NCI-H1417 treated with DMSO at 0.1 percent for 48 hours (cell line): Measurements from ENCODE around the gene COL2A1.

Source experiments
- DNase-seq: peaks from one replicate; lab custom pipeline; 2025; lab: John Stamatoyannopoulos, UW

The COL2A1 gene

DNA sequence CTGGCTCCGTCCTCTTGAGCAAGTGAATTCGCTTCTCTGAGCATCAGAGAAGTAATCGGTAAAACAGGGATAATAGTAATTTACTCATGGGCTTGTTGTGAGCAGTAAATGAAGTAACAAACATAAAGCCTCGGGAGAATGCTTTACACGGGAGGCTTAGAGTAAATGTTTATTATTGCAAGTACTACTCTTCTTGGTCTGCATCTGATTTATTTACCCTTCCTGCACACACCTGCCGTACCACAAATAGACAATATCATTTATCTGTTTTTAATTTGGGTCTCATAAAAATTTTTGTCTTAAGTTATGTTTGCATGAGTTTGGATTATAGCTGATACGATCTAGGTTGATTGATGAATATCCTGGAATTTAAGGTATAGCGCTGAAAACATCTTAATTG, 7.8 kb upstream of the COL2A1 start:
- no peak for DNase-seq

DNA sequence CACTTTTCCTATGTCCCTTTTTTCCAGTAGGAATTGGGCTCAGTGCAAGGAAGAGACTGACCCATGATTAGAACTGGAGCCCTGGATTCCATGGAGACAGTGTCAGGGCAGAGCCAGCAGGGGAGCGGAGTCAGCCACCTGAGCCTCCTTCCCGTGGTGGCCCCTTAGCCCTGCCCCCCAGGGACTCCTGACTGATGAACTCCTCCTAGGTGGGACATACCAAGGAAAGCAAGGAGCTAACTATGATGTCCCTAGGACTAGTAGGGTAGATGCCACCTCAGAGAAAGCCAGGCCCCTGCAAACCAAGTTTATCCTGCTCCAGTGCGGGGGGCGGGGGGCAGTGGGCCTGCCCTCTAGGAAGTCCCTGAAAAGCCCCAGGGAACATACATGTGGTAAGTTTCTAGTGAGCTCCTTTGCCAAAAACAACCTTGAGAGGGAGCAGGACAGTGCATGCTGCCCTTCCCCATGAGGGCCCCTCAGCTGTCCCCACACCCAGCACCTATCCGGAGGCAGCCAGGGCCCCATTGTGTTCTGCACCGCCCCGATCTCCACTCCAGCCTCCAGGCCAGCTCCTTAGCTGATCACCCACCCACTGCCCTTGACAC, 6.2 kb upstream of the COL2A1 start:
- no peak for DNase-seq

DNA sequence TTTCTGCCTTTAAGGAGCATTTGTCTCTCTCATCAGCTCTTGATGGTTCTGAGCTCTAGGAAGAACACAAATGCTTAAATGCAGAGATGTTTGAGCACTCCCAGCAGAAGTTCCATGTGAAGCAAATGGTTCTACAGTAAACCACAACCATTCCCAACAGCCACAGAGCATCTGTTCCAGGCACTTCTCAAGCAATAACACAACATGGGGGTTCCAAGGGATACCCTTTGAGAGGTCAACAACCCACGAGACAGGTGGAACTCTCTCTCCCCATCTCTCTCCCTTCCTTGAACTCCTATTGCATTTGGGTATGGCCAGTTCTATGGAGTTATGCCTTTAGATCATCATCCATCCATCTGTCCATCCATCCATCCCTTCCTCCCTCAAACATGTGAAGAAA, 5.2 kb upstream of the COL2A1 start:
- DNase-seq, result no peak

DNA sequence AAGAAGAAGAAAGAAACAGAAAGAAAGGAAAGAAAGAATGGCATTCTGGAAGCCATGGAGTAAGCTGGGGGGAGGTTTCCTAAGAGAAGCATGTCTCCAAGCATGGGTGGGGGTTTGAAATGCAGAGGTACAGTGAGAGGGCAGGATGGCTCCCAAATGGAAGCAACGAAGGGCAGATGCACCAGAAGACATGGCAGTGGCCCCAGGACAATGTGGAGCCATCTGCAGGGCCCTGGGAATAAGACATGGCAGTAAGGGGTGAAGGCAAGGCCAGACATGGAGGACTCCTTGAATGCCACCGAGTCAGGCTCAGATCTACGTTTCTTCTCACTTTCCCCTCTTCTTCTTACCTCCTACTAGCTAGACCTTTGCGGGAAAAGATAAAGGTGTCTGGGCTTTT, 4.7 kb upstream of the COL2A1 start:
- DNase-seq, result no peak

DNA sequence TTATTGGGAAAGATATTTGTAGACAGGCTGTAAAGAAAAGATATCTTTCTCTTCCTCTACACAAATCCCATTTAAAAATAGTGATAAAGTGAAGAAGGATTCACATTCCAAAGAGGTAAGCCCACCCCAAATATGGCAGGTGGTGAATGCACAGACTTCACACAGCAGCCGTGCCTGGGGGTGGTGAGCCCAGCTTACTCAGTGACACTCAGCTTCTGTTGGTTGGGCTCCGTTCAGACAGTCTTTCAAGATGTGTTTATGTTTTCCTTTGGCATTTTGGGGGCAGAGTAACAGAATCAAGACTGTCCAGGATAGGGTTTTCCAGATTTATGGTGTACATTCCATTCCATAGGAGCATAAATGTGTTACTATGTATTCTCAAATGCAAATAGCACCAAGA, 4.1 kb upstream of the COL2A1 start:
- no peak for DNase-seq

DNA sequence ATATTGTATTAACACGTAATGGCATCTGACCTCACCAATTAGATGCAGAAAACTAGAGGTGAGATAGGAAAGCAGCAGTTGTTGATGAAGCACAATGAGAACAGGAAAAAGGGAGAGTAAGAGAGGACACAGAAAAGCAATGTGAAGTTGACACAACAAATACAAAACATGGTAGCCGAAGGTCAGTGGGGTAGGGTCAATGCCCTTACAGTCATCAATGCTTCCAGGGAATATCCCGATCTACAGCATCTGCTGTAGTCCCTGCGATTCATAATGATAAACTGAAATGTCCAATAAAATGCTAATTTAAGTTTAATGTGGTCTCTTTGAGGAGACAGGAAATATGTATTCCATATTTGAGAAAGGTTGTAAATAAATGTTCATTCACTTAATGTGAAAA, 2.9 kb upstream of the COL2A1 start:
- no peak for DNase-seq

DNA sequence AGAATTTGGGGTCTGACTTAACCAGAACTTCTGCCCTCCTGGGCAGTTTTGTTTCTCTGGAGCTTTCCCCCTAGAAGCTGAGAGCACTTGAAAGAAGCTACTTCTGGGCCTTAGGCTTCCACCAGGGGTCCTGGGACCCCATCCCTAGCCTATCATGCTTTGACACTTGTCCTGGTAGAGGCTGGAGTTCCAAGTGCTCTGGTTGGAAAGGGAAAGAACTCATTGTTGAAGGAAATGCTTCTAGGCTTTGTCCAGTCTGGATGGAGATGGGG, 1.4 kb upstream of the COL2A1 start:
- DNase-seq, result no peak

DNA sequence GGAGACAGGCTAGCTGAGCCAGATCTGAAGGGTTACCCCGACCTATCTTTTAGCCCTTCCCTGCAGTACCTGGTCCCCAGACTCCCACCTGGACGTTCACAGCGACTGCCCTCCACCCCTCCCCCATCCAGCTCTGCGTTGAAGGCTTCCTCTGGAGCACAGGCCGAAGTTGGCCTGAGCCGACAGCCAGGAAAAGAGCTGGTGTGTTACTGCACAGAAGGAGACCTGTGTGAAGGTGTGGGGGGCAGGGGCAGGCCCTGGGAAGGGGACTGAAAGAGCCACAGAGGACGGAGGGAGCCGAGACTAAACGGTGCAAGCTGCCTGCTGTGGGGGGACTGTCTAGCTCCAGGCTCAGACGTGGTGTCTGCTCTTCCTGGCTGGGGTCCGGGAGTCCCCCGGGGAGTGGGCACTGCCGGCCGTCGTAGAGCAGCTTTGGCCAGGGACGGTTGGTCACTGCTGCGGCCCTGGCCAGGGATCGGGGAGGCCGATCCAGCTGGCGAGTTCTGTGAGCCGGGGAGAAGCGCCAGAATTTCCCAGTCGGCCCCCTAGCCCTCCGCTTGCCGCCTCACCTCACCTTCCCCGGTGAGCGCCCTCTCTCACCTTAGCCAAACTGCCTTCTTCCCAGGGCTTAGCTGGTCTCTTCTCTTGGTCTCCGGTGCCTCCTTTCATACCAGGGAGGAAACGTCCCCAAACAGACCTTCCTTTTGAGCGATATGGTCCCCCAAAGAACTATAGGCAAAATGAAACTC, 899 bp upstream of the COL2A1 start:
- no peak for DNase-seq

DNA sequence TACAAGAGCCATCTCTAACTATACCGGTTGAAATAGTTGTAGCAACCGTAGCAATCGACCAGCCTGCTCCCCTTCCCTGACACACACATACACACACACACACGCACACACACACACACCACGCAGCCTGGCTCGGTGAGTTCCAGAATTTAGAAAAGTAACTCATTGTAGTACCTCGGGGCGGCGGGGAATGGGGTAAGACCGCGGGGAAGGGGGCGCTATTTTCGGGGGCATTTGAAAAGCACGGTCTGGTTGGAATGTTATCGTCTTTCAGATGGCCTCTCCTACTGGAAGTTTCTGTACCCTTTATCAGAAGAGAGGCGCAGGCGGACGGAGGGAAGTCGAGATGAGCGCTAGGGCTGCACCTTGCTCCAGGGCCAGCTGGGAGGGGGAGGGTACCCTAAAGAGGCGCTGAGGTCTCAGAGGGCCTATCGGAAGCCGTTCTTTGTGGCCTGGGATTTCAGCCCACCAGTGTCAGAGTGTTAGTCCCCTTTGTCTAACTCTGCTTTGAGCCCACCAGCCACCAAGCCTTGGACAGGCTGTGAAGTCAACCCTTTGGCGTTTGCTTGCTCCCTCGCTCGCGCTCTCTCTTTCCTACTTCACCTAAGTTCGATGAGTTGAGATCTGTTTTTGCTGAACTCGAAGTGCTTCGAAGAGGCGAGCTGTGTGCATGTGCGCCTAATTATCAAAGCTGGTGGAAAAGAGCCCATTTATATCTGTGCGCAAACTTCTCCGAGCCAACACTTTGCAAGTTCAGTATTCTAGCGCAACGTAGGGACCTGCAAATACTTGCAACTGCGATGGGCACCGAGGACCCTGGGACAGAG, 837 bp downstream of the COL2A1 start:
- no peak for DNase-seq

DNA sequence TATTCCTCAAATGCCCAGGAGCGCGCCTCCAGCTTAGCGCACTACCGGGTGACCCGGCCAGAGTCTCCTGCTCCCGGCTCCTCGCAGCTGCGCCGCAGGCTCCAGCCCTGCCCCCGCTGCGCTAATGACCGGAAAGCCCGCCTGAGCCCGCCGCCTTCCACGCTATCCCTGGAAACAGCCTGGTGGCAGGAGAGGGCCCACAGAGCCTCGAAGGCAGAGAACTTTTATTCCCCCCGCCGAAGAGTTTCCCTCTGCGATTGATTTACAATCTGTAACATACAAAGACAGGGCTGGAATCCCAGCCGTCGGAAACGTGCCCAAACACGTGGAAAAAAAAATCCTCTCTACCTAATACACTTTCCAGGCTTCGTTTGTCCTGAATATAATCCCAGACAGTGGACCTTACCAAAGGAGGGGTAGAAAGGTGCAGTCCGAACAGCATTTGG, 1.5 kb downstream of the COL2A1 start:
- DNase-seq, result no peak

DNA sequence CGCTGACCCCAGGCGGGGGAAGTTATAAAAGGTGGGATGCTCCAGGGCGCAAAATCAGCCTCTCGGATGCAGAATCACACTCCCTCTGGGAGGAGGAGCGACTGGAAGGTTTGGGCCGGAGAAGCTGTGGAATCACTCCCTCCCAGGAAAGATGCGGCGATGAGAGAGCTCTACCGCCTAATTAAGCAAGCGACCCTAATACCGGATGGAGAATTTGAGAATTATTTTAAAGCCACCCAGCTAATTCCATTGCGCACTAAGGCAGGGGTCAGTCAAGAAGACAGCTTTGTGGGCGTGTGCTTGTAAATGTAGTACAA, 1.9 kb downstream of the COL2A1 start:
- DNase-seq, result no peak

DNA sequence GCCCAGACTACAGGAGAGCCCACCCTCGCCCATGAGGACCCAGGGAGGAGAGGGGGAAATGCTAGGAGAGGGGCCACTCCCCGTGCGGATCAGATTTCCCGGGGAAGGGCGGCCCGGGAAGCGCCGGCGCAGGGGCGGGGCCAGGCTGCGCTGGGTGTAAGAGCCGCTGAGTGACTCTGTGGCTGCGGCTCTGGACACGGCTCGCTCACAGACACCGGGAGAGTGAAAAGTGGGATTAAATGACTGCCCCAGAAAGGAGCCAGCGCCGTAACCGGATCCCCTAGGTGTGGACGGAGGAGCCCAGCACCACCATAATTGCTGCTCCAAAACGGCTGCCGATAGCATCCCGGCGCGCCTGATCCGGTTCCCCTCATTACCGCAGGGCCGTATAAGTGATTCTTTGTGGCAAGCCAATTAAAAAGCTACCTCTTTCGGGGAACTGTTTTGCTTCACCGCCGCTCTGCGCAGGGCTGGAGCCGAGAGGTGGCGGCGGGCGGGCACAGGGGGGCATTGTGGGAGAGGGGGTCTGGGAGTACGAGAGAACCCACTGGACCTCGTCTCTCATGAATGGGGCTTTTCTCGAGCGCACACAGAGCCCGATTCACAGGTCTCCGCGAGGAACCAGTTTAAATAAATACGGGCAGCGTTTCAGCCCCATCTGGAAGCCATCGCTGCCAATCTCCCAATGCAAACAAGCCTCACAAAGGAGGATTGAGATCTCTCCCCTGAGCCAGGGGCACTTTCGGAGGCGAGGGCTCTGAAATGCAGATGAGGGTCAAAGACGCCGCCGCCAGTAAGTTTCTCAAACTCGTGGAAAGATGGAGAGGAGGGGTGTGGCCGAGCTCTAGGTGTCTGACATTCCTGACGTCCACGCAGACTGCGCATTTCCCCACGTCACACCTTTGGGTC, 2.5 kb downstream of the COL2A1 start:
- DNase-seq, result no peak

DNA sequence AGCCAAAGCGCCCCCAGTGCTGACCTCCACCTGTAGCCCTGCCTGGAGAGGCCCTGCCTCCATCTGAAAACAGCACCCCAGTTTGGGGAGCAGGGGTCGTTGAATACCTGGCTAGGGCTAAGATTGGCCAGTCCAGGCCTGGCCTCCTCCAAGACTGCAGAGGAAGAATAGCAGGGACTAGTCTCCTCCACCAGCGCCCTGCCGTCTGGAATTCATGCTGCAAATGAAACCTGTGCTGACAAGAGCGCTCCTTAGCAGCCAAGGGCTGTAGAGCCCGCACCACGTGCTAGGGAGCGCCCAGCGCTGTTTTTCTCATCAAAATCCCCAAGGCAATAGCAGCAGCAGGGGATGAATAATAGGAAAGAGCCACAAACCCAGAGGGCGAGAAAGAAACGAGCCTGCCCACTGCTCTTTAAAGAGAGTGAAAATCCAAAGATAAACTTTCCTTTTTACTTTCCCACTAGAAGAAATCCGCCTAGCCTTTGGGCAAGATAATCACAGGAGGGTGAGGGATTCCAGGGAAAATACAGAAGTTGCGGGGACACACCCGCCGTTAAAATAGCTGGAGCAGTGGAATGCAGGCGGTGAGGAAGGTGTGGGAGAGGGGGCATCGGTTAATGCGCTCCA, 3.3 kb downstream of the COL2A1 start:
- peak; percentile 24 for DNase-seq

DNA sequence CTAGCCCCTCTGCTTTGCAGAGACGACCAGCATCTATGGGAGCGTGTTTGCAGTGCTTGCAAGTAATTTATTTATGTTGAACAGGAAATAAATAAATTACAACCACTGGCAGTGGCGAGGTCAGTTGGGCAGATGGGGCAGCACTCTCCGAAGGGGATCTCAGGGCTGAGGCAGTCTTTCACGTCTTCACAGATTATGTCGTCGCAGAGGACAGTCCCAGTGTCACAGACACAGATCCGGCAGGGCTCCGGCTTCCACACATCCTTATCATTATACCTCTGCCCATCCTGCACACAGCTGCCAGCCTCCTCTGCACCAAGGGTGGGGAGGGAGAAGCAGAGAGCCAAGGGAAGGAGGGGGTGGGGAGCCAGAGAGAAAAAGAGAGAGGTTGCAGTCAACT, 4.5 kb downstream of the COL2A1 start:
- DNase-seq, result no peak

DNA sequence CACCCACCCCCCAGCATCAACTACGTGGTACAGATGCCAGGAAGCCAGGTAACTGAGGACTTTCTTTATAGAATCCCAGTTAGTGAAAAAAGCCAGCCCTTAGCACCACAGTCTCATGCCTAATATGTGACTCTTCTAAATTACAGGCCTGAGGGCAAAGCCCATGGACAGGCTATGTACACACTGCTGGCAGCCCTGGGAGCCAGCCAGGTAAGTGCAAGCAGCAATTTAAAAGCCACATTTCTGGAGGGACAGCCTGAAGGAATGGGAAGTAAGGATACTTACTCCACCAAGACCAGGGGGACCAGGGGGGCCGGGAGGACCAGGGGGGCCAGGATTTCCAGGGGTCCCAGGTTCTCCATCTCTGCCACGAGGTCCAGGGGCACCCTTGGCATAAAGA, 7.0 kb downstream of the COL2A1 start:
- no peak for DNase-seq

DNA sequence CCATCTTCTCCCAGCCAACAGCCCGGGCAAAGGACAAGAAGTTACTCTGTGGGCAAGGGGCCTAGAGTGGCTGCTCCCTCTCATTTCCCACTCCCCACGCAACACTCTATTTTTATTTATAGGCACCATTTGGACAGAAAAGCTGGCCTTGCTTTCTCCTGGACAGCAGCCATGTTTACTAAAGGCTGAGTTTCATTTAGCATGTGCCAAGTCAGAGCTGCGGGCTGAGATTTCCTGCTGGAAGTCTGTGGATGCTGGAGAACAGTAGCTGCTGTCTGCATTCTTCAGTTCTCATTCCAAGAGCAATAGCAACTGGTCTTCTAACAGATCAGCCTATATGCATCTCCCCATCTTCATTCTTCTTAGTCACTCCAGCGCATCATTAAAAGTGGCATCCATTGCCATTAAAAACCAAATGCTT, 8.3 kb downstream of the COL2A1 start:
- no peak for DNase-seq

DNA sequence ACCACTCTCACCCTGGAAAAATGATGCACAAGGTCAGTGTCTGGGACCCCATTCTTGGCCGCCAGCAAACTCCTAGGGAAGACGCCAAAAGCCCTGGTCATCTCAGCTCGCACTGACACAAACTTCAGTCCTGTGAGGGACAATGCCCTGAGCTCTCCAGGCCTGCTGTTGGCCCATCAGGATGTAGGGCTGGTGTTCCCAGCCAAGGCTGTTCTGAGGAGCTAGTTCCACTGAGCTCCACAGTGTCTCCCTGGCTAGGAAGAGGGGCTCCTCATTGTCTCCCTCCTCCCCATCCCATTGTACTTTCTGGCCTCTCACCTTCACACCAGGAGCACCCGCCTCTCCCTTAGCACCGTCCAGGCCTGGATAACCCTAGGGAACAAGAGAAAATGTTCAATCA, 10.8 kb downstream of the COL2A1 start:
- no peak for DNase-seq

DNA sequence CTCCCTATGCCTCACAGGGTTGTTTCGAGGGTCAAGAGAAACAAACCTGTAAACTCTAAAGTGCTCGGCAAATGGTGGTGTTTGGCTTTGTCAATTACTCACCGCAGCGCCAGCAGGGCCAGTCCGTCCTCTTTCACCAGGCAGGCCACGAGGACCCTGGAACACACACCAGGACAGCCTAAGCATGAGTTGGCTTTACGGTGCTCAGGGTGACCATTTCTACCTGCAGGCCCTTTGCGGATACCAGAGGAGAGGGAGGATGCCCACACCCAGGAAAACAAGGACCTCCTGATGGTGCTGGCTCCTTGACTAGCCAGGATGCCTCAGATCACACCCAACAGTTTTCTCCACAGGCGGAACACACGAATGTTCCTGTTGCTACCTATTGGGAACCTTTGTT, 11.5 kb downstream of the COL2A1 start:
- no peak for DNase-seq

DNA sequence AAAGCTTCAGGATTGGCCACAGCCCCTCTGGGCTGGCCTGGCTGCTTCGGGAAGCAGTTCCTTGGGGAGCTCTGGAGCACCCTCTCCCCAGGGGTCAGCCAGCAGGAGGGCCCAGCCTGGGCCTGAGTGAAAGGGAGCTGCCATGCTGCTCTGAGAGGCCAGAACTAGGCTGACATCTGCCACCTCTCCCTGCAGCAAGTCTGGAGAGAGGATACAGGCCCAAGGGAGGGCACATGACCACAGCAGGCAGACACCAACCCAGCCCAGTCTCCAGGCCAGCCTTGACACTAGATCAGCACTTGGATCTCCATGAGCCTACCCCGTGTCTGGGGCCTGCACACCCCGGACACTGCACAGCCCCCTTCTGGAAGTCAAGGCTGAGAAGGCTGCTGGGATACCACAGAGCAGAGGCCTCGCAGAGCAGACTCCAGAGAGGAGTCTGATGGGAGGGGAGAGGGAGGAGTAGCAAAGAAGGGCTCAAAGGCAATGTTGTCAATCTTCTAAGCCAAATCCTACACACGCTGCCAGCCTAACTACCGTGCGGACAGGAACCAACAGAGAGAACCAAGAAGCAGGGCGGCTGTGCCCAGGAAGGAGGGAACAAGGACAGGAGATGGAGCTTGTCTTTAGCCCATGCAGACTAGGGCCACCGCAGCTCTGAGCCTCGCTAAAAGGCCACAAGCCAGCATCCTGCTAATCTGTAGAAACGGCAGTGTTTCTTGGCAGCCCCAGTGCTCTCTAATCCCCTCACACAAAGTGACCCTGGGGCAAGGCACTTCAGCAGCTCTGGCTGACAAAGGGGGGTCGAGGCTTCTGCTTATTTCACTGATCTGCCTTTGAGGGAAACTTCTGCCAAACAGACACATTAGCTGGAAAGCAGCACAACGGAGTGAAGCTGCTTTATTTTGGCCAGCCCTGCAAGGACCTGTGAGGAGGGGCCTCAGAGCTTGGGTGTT, 12.9 kb downstream of the COL2A1 start:
- no peak for DNase-seq

DNA sequence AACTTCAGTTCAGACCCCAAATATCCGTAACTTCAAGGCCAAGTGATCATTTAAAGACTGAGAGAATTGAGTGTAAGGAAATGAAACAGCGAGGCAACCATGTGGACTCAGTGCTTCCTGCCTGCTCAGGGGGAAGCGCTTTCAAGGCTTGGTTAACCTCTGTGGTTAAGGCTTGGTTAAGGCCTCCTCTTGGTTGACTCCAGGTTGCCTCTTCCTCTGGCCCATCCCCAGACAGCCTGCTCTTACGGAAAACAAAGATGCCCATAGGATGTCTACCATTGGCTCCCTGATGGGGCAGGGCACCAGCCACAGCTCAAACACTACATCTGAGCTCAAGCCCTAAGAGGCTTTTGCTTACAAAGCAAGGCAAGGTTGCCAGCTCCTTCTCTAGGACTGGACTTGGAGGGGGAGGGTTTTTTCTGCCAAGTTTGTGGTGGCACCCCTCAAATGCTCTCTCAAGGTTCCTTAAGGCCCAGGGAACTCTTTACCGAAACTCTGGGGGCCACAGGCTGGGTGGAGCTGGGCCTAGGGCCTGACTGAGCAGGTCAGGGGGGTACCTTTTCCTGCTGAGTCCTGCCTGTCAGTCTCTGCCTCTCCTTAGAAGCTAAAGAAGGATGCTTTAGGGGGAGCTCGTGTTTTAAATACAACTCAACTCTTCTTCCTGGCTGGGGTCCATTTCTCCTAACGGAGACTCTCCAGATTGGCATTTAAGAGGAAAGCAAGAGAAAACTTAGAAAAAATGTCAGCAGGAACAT, 13.7 kb downstream of the COL2A1 start:
- DNase-seq, result no peak
